Suppressor macrophage treated with lipopolysaccharide for 1 hour (primary cell): ENCODE measurements around the gene ERFL.
A peak's percentile ranks its signal among the peaks of the same experiment; 100 is the strongest.
"Not testable (repeated sequence)": the region's sequence is repeated elsewhere in the genome, so short reads cannot be mapped to it uniquely, and the experiment has no call there.

ENCODE experiments used
- DNase-seq, 3 donors: peaks; one replicate each; pipeline ENCODE4 v3.0.0-alpha.2; 2020 to 2022

ERFL gene

DNA sequence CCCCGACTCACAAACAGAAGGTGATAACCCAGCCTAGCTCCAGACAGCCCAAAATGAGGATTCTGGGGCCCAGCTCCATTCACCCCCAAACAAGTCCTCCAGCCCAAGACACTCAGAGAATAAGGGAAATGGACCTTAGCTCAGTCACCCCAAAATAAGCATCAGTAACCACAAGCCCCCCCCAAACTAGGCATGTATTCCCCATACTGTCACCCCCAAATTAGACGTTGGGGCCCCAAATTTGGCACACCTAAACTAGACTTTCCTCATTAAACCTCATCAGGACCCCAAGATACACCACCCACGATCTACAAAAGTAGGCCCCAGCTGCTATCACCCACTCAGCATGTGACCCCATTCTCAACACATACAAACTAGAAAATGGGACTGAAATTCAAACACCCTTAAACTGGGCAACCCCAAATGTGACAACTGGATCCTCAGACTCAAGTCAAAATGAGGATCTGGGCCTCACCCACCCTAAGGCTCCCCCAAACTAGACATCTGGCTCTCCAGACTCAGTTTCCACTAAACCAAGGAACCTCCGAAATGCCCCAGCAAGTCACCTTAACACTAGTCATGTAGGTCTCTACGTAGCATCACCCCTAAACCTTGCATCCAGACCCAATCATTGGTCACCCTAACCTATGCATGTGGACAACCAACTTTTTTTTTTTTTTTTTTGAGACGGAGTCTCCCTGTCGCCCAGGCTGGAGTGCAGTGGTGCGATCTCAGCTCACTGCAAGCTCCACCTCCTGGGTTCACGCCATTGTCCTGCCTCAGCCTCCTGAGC is 13.4 kb upstream of the ERFL start:
- no peak for DNase-seq

DNA sequence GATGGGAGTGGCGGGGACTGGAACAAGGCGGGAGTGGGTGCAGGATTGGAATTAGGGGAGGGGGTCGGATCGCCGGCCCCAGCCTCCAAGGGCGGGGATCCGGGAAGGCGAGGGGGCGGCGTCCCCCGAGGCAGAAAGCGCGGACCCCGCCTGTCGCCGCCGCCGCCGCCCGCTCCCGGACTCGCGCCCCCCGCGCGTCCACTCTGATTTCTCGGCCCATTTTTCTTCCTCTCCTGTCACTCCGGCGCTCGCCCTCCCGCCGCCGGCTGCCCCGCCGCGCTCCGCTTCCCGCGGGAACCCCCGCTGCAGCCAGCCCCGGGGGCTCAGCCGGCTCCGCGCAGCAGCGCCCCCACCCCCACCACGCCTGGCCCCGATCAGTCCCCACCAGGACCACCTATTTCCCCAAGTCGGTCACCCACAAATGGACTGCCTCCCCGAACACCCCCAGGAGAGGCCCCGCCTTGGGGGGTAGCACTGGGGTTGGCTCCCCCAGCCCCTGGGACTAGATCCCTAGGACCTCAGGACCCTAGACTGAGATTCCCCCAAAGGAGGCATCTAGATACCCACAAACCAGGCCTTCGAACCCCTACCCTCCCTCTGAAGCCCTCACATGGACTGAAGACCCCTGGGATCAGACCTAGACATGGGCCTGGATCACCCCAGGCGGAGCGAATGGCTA is 12.6 kb upstream of the ERFL start:
- DNase-seq: no peak

DNA sequence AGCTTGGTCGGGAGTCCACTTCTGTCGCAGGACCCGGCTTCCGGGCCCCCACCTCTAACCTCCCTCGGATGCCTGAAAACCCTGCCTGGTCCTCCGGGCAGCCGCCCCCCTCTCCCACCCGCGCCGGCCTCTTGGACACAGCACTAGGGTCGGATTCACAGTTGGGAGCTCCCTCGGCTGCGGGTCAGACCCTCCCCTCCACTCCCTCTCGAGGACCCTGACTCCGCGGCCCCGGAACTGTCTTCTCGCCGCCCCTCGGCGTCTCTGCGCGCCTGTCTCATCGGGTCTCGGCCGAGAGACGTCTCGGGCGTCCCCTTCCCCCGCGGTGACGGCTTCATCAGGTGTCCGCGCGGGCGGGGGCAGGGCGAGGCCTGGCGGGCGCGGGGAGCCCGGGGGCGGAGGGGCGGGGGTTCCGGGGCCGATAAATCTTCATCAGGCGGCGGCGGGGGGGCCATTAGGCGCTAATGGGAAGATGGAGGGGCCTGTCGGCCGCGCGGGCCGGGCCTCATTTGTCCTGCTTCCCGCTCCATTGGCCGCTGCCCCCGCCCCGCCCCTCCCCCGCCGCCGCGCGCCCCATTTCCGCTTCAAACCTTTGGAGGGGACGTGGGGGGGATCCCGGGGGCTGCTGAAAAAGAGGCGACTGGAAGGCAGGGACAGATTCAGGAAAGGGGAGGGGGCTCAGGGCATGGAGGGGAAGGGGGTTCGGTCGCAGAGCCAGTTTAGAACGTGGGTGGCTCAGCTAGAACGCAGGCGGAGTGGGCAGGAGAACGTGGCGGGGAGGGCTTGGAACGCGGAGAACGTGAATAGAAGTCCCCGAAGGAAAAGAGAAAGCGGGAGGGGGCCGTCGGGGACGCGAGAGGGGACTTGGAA is 11.8 kb upstream of the ERFL start:
- DNase-seq: peak in 2 of 3 donors; percentile 37 to 61

DNA sequence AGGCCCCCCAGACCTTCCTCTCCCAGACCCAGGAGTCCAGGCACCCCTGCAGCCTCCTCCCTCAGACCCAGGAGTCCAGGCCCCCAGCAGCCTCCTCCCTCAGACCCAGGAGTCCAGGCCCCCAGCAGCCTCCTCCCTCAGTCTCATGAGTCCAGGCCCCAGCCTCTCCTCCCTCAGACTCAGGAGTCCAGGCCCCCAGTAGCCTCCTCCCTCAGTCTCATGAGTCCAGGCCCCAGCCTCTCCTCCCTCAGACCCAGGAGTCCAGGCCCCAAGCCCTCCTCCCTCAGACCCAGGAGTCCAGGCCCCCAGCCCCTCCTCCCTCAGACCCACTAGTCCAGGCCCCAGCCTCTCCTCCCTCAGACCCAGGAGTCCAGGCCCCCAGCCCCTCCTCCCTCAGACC is 11.0 kb upstream of the ERFL start:
- DNase-seq: not testable (repeated sequence)

DNA sequence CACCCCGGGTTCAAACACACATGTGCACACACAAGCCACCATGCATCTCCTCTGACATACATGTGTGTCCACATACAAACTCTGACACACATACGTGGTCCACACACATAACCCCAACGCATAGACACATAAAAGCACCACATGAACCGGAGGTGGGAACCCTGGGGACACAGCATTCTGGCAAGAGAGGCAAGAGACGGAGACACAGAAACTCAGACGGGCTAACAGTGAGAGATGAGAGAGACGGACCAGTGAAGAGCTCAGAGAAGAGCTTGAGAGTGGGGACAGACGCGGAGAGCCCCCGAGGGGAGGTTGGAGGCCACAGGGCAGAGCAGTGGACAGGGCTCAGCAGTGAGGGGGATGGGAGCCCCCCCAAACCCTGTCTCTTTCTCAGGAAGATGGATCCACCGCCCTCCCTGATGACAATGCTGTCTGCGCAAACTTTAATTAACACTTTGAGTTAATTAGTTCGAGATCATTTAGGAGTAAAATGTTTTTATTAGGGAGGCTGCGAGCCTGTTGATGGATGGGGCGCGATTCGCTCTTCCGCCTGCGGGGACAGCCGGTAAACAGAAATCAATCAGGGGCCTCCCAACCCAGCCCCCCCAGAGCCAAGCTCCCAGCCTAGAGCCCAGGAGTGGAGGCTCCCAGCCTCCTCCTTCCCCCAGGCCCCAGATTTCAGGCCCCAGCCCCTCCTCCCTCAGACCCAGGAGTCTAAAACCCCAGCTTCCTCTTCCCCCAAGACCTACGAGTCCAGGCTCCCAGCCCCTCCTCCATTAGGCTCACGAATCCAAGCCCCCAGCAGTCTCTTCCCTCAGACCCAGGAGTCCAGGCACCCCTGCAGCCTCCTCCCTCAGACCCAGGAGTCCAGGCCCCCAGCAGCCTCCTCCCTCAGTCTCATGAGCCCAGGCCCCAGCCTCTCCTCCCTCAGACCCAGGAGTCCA is 9.5 kb upstream of the ERFL start:
- DNase-seq: no peak

DNA sequence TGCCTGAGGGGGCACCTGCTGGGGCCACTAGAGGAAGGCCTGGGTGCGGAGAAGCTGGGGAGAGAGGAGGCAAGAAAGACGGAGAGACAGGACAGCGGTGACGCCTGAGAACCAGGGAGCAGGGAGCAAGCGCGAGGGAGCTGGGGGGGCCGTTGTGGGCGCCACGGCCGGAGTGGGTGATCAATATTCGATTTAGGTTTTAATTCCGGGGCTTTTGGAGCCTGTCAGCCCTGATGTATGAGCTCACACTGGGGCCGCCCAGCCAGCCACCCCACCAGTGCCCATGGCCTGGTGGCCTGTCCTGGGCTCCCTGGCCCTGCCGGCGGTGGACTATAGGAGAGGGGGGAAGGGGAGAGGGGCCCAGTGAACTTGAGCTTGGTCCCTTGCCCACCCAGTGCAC is 8.7 kb upstream of the ERFL start:
- DNase-seq: no peak

DNA sequence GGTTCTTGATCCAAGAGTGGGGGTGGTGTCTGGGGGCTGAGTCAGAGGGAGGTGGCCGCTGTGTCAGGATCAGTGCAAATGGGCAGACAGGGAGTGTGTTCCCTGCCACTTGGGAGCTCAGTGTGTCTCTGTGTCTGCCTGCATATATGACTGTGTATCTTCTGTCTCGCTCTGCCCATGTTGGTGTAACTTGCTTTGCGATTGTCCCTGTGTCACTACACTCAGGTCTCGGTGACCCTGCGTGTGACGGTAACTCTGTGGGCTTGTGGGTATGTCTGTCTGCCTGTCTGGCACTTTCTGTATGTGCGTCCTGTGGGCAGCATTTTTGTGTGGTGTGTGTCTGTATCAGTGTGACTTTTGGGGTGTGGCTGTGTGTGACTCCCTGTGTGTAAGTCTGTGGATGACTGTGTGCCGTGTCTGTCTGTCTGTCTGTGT is 8.2 kb upstream of the ERFL start:
- no peak for DNase-seq

DNA sequence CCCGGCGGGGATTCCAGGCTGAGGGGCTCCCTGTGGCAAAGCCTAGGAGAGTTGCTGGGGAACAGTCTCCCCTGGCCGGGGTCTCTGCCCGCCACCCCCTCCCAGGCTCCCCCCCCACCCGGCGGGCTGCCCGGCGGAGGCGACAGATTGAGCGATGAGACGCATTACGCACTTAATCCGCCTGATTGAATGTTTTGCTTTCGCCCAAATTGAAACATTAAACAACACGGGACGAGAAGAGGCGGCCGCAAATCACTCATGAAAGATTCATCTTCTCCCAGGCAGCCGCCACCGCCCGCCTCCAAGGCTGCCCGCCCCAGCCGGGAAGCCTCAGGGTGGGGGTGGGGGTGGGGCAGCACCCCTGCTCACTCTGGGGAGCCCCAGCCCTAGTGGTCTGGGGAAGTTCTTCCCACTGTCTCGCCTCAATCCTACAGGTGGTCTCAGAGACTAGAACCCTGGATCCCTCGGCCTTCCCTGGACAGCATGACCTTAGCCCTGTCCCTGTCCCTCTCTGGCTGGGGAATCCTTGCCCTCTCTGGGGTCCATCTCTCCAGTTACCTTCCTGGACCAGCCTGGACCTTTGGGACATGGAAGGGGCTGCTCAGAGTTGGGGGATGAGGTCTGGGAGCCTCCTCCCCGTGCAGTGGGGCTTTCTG is 7.6 kb upstream of the ERFL start:
- no peak for DNase-seq

DNA sequence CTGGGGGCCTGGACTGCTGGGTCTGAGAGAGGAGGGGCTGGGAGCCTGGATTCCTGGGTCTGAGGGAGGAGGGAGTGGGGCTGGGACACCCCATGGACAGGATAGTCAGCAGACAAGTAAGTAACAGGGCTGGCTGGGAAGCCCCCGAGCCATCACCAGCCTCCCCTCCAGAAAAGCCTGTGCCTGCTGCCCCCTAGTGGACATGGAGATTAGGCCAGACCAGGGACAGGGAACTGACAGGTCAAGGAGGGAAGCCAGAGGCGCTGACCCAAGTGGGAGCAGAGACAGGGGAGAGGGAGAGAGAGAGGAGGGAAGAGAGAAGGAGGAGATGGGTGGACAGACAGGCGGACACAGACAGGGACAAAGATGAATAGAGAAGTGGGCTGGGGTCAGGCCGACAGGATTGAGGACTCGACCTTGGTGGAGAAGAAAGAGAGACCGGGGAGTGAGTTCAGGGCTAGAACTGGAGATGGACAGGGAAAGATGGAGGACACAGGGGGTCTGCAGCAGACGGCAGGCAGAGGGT is 6.7 kb upstream of the ERFL start:
- peak; percentile 82 to 92 (median 90) for DNase-seq

DNA sequence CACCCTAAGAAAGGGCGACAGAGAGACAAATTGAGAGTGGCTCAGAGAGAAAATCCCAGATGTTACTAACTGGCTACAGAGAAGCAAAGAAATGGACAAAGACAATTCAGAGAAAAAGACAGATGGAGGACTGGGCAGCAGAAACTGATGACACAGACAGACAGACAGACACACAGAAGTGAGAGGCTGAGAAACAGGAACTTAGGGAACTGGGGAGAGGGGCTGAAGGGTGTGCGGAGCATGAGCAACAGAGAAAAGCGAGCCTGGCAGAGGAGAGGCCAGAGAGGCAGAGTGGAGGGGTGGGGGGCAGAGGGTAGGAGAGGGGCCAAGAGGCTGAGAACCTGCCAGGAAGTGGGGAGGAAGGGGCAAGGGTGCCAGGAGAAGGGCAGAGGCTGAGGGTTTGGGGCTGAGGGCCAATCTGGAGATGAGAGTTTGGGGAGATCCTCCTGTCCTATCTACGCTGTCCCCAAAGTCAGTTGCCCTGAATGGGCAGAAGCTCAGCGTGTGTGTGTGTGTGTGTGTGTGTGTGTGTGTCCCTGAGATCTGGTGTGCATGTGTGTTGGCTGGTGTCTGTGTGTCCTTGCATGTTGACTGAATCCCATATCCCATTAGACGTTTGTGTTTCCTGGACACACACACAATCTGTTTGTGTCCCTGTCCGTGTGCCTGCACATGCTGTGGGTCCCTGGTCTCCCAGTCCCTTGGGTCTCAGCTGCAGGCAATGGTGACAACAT is 5.6 kb upstream of the ERFL start:
- DNase-seq: peak; percentile 30 to 35 (median 35)

DNA sequence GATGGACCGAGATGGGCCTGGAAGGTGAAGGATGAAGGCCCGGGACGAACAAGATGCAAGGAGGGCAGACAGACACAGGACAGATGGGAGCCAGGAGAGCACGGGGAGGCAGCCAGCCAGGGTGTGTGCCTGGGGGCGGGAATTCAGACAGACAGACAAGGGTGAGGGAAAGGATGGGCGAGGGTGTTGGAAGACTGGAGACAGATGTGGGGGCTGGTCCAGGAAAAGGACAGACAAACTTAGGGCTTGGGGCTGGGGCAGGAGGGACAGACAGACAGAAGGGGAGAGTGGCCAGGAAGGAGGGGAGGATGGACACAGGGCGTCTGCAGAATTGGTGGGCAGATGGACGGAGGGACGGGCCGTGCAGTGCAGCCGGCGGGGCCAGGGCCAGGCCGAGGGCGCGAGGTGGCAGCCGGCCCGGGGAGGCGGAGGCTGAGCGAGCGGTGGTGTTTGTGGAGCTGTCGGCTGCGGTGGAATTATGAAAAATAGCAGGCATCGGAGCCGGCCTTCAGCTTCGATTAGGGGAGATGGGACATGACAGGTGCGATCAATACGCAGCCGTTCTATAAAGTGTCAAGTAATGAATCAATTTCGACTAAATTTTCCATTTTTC is 4.6 kb upstream of the ERFL start:
- no peak for DNase-seq

DNA sequence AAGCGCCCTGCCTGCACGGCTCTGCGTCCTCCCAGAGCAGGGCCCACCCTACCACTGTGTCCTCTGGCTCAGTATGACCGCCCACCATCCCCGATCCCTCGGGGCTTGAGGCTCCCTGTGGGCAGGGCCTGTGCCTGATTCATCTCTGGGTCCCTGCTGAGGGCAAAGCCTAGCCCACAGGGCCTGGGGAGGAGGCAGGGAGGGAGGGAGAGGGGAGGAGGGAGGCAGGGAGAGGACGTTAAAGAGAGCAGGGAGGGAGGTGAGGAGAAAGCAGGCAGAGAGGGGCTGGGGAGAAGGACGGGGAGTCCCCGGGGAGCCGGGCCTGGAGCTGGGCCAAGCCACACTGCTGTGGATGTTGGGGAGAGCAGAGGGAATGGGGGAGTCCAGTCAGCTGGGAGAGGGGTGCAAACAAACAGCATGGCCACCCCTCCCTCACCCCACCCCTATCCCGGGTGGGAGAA is 4.0 kb upstream of the ERFL start:
- no peak for DNase-seq

DNA sequence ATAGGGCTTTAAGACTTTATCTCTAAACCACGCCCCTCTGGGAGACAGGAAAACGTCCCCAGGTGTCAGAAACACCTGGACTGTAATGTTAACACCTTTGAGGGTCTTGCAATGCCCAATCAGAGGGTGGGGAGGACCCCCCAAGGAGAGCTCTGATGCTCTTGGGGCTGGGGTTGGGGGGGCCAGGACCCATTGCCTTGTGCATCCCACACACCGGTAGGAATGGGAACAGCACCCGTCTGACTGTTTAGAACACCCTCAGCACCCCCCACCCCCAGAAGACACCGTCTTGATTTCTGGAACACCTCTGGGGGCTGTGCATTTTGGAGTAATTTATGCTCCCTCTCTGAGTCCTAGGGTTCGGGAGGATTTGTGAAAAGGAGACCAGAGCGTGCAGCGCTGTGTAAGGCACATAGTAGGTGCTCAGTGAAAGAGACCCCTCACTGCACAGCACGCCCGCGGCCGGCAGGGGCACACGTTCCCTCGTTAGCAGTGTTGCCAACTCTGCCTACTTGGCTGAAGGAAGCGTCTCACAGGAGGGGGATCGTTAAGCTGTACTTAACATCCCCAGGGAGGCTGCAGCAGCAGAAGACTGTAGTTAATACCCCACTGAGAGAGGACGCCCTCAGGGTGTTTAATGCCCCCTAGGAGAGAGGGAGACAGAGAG is 2.8 kb upstream of the ERFL start:
- DNase-seq: peak in 1 of 3 donors; percentile 38

DNA sequence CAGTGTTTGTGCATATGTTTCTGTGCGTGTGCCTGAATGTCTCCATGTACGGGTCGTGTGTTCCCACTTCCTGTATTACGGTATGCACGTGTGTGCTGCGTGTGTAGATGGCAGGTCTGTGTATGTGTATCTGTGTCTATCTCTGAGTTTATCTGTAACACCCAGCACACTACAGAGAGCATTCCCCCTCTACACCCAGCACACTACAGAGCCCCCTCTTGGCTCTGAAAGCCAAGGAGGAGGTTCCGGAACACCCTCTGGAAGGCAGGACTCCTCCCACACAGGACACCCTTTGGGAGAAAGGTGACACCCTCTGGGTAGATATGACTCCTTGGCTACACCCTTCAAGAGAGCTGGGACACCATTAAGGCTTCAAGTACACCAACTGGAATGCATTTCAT is 2.1 kb upstream of the ERFL start:
- DNase-seq: no peak

DNA sequence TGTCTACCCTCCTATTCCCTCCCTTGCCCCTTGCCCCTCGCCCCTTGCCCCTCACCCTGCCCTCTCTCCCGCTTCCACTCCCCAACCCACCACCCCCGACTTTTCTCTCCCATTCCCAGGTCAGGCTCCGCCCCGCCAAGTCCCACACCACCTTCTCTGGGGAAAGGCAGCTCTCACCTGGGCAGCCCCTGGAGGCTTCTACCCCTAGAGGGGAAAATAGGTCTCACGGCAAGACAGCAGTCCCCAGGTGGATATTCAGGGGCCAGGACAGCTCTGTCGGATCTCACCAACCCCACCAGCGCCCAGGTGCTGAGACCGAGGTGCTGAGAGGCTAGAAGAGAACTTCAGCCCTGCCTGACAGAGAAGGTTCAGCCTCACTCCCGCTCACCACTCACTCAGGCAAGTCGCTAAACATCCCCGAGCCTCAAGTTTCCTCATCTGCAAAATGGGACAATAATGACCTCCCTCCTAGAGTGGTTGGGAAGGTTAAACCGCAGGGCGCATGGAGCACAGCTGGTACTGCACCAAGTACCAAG is 1.4 kb upstream of the ERFL start:
- no peak for DNase-seq

DNA sequence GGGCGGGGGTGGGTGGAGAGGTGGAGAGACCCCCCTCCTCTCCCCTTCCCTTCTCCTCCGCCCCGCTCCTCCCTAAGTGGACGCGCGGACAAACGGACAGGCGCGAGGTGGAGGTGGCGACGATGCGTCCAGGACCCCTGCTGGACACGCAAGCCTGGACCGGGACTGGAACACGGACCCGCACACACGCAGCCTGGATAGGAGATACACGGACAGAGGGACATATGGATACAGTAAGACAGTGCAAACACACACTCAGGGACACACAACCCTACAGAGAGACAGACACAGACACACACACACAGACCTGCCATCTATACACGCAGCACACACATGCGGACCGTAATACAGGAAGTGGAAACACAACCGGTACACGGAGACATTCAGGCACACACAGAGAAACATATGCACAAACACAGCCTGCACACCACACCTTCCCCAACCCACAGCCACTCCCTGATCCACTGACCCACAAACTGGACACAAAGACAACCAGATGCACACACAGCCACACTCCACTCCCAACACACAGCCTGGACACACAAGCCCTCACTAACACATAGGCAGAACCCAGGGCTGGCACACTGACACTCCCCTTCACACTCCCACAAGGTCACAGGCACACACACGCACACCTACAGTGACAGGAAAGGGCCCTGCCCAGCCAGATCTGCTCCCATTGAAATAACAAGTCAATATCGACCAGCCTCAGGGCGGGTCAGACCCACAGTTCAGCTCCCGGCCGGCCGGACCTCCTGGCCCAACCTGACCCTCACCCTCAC is 696 bp upstream of the ERFL start:
- DNase-seq: no peak

DNA sequence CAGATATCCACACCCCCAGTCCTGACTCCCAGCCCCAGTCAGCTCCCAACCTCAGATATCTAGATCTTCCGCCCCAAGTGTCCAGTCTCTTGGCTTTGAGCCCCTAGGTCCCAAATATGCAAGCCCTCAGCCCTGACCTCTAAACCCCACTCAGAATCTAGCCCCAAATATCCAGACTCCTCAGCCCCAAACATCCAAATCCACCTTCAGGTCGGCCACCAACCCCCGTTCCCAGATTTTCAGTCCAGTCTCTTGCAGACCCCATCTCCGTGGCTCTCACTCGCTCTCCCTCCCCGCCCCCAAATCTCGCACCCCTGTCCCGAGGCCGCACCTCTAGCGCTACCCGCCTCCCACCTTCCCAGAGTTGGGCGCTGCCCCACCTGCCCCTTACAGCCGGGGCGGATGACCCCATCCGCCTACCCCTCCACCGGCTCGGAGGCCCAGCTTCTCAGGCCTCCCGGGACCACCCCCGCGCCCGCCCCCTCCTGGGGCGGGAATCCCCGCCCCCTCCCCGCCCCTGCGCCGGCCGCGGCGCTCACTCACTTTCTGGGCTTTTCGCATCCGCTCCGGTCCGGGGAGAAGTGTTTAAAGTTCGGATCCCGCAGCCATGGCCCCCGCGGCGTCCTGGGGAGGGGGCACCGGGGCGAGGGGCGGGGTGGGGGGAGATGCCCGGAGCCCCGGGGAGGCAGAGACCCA is 604 bp downstream of the ERFL start:
- DNase-seq: no peak
